ENCODE results near the gene BCAS3. TPM values are rescaled to one million over a fixed set of nuclear protein-coding genes. Genes with fewer than 3 reads are reported as not detected.

BCAS3 gene
- polyA plus RNA-seq, 1 donor from 2014 or later: 21.6 TPM

- H3F3A ChIP-seq (ENCODE audit: insufficient read depth, low read length, poor library complexity, severe bottlenecking): no peaks in the 10 kb centered on the region
- no peak overlapping the region for H2AFZ ChIP-seq (ENCODE audit: low read depth, low read length)
- no peaks in the 10 kb centered on the region for H3K9me3 ChIP-seq (ENCODE audit: low read length)
- H3K27me3 ChIP-seq (ENCODE audit: insufficient read depth, low read depth, low read length): peaks cover 10% of the 10 kb centered on the region
- no peak overlapping the region for H3K4me3 ChIP-seq (ENCODE audit: low read length)
- TF ChIP-seq SMC3 (conservative IDR thresholded peaks at IDR 0.05; ENCODE audit: poor library complexity) (no peak), REST (IDR thresholded peaks at IDR 0.05; ENCODE audit: borderline replicate concordance) (no peak), CTCF (IDR thresholded peaks at IDR 0.05; ENCODE audit: poor library complexity, severe bottlenecking) (no peak), MXI1 (conservative IDR thresholded peaks at IDR 0.05; ENCODE audit: poor library complexity, severe bottlenecking) (no peak), TAF1 (IDR thresholded peaks at IDR 0.05; ENCODE audit: low read depth) (no peak), POLR2AphosphoS5 (IDR thresholded peaks at IDR 0.05) (no peak), RAD21 (conservative IDR thresholded peaks at IDR 0.05) (no peak), EZH2 (IDR thresholded peaks at IDR 0.05; ENCODE audit: borderline replicate concordance, insufficient read depth, low read length, poor library complexity, severe bottlenecking) (no peak), EP300 (conservative IDR thresholded peaks at IDR 0.05; ENCODE audit: poor library complexity, severe bottlenecking) (no peak)
- H3K27ac ChIP-seq (ENCODE audit: low read length): no peak overlapping the region
- H3K9me2 ChIP-seq (ENCODE audit: insufficient read depth, low read length): no peaks in the 10 kb centered on the region
- no peaks in the 10 kb centered on the region for H3K36me3 ChIP-seq (ENCODE audit: insufficient read depth, low read length)
- H3K9ac ChIP-seq (ENCODE audit: low read length): no peak overlapping the region
- H3K79me2 ChIP-seq (replicated peaks; ENCODE audit: insufficient read depth, low read length): no peaks in the 10 kb centered on the region
- H3K4me2 ChIP-seq (ENCODE audit: low read length): no peak overlapping the region
- H4K20me1 ChIP-seq (ENCODE audit: insufficient read depth): no peaks in the 10 kb centered on the region
These were observed 710.1 kb downstream of the BCAS3 start for GRCh38 chr17:61387511-61388305.

GRCh38 chr17:61388561-61389356 lies 711.1 kb downstream of the BCAS3 start:
- Histone ChIP-seq H3K4me2 (ENCODE audit: low read length) (no peak overlapping the region), H3K79me2 (replicated peaks; ENCODE audit: insufficient read depth, low read length) (no peaks in the 10 kb centered on the region), H3K9me3 (ENCODE audit: low read length) (no peaks in the 10 kb centered on the region), H3K27me3 (ENCODE audit: insufficient read depth, low read depth, low read length) (peaks cover 20% of the 10 kb centered on the region), H3K27ac (ENCODE audit: low read length) (no peak overlapping the region), H4K20me1 (ENCODE audit: insufficient read depth) (no peaks in the 10 kb centered on the region), H3K9ac (ENCODE audit: low read length) (no peak overlapping the region), H2AFZ (ENCODE audit: low read depth, low read length) (no peak overlapping the region), H3F3A (ENCODE audit: insufficient read depth, low read length, poor library complexity, severe bottlenecking) (no peaks in the 10 kb centered on the region), H3K9me2 (ENCODE audit: insufficient read depth, low read length) (no peaks in the 10 kb centered on the region), H3K4me3 (ENCODE audit: low read length) (no peak overlapping the region), H3K36me3 (ENCODE audit: insufficient read depth, low read length) (no peaks in the 10 kb centered on the region)
- no peak for TF ChIP-seq EZH2 (IDR thresholded peaks at IDR 0.05; ENCODE audit: borderline replicate concordance, insufficient read depth, low read length, poor library complexity, severe bottlenecking)
- TF ChIP-seq TAF1 (IDR thresholded peaks at IDR 0.05; ENCODE audit: low read depth): no peak
- TF ChIP-seq REST (IDR thresholded peaks at IDR 0.05; ENCODE audit: borderline replicate concordance): no peak
- no peak for TF ChIP-seq SMC3 (conservative IDR thresholded peaks at IDR 0.05; ENCODE audit: poor library complexity)
- TF ChIP-seq EP300 (conservative IDR thresholded peaks at IDR 0.05; ENCODE audit: poor library complexity, severe bottlenecking): no peak
- no peak for TF ChIP-seq CTCF (IDR thresholded peaks at IDR 0.05; ENCODE audit: poor library complexity, severe bottlenecking)
- no peak for TF ChIP-seq RAD21 (conservative IDR thresholded peaks at IDR 0.05)
- TF ChIP-seq MXI1 (conservative IDR thresholded peaks at IDR 0.05; ENCODE audit: poor library complexity, severe bottlenecking): no peak
- TF ChIP-seq POLR2AphosphoS5 (IDR thresholded peaks at IDR 0.05): no peak
